Measurements from ENCODE around the gene PPP1R12B. TPM values are rescaled to one million over a fixed set of nuclear protein-coding genes. Genes with fewer than 3 reads are reported as not detected.
A peak's percentile ranks its signal among the peaks of the same experiment; 100 is the strongest.
"Not testable (repeated sequence)": the region's sequence is repeated elsewhere in the genome, so short reads cannot be mapped to it uniquely, and the experiment has no call there.

Gene PPP1R12B
- total and polyA plus RNA-seq, 8 donors, result 4.4 to 29.4 (median 13.7) TPM

GRCh38 chr1:202603435-202603834 lies 254.9 kb downstream of the PPP1R12B start:
- TF ChIP-seq CTCF (IDR thresholded peaks at IDR 0.05), result no peak
- intact Hi-C loops (cut with DNase I), result no loop called here
- no peaks in the 10 kb centered on the region for H3K4me1 ChIP-seq
- H3K27ac ChIP-seq, result no peak overlapping the region
- WGBS, 2 donors, result 98 to 100% methylated on average over 2 of the region's 2 CpGs
- no peaks in the 10 kb centered on the region for H3K36me3 ChIP-seq
- no peaks in the 10 kb centered on the region for H3K27me3 ChIP-seq
- FAIRE-seq (no peak), ATAC-seq (no peak), DNase-seq (no peak)
- no peaks in the 10 kb centered on the region for H3K9me3 ChIP-seq
- H3K4me3 ChIP-seq, result no peak overlapping the region

- H3K9me3 ChIP-seq, result no peaks in the 10 kb centered on the region
- H3K27ac ChIP-seq, result no peak overlapping the region
- H3K27me3 ChIP-seq, result no peaks in the 10 kb centered on the region
- no peaks in the 10 kb centered on the region for H3K36me3 ChIP-seq
- WGBS, 2 donors, result 90 to 92% methylated on average over 5 of the region's 5 CpGs
- no peak overlapping the region for H3K4me3 ChIP-seq
- TF ChIP-seq CTCF (IDR thresholded peaks at IDR 0.05), result no peak
- FAIRE-seq (no peak), ATAC-seq (no peak), DNase-seq (no peak)
- intact Hi-C loops (cut with DNase I), result no loop called here
- no peaks in the 10 kb centered on the region for H3K4me1 ChIP-seq
Observed at GRCh38 chr1:202605515-202605914, 257.0 kb downstream of the PPP1R12B start.

GRCh38 chr1:202612036-202612435 lies 263.5 kb downstream of the PPP1R12B start:
- H3K4me3 ChIP-seq; H3K36me3 ChIP-seq; H3K4me1 ChIP-seq; H3K27me3 ChIP-seq; DNase-seq; H3K9me3 ChIP-seq; FAIRE-seq; intact Hi-C loops (cut with DNase I); ATAC-seq; H3K27ac ChIP-seq: not testable (repeated sequence)
- 92 to 94% methylated on average over 3 of the region's 3 CpGs for WGBS, 2 donors

- ATAC-seq, result no peak
- H3K4me3 ChIP-seq, result no peak overlapping the region
- DNase-seq, result peak in 1 of 6 donors; percentile 22
- no peaks in the 10 kb centered on the region for H3K27me3 ChIP-seq
- H3K27ac ChIP-seq, result no peak overlapping the region
- no peaks in the 10 kb centered on the region for H3K9me3 ChIP-seq
- no peak for TF ChIP-seq CTCF (IDR thresholded peaks at IDR 0.05)
- FAIRE-seq, result no peak
- intact Hi-C loops (cut with DNase I), result no loop called here
- 97 to 99% methylated on average over 4 of the region's 4 CpGs for WGBS, 2 donors
- H3K36me3 ChIP-seq, result no peaks in the 10 kb centered on the region
- peaks cover 0 to 2% (median 0%) of the 10 kb centered on the region in 3 donors for H3K4me1 ChIP-seq
Observed at GRCh38 chr1:202613571-202613970, 265.1 kb downstream of the PPP1R12B start.

GRCh38 chr1:202614363-202615207 lies 266.1 kb downstream of the PPP1R12B start:
- H3K27ac ChIP-seq; H3K4me3 ChIP-seq; H3K9me3 ChIP-seq; intact Hi-C loops (cut with DNase I); FAIRE-seq; H3K36me3 ChIP-seq; H3K27me3 ChIP-seq; H3K4me1 ChIP-seq; ATAC-seq: not testable (repeated sequence)
- 89 to 90% methylated on average over 11 of the region's 11 CpGs for WGBS, 2 donors
- DNase-seq, result peak in 1 of 6 donors; percentile 15

GRCh38 chr1:202615208-202615500 lies 266.7 kb downstream of the PPP1R12B start:
- H3K27ac ChIP-seq; H3K4me1 ChIP-seq; H3K36me3 ChIP-seq; DNase-seq; H3K27me3 ChIP-seq; H3K9me3 ChIP-seq; ATAC-seq; intact Hi-C loops (cut with DNase I); FAIRE-seq; H3K4me3 ChIP-seq: not testable (repeated sequence)
- WGBS, 2 donors, result 100% methylated on average over 1 of the region's 1 CpG
